Heart left ventricle (tissue), 16 donors: ENCODE measurements around the gene SERPINB13. TPM values are rescaled to one million over a fixed set of nuclear protein-coding genes. Genes with fewer than 3 reads are reported as not detected.

Source experiments
- ATAC-seq, 4 donors: fragments of 200-7000 bp; cut with Tn5 transposase; one replicate each; pipeline ENCODE4 v1.9.1; 2020 to 2022; ENCODE audit warnings: moderate library complexity in 4 of 4, mild to moderate bottlenecking in 3 of 4, moderate number of reproducible peaks in 1 of 4
- DNase-seq, 5 donors: peaks; one replicate each; pipeline ENCODE4 v3.0.0-alpha.2; 2020
- H3K27ac ChIP-seq, 12 donors: fragments of 200-600 bp; sonication (generic) in 4 of 12; one replicate each; pipeline versions ENCODE4 v1.5.0 to v1.8.0; 2016 to 2022; ENCODE audit warnings: mild to moderate bottlenecking in 2 of 12
- H3K27me3 ChIP-seq, 9 donors: fragments of 200-600 bp; sonication (generic) in 2 of 9; one replicate each; pipeline versions ENCODE4 v1.5.1 to v1.8.0; 2016 to 2022; ENCODE audit warnings: mild to moderate bottlenecking in 3 of 9
- H3K36me3 ChIP-seq, 9 donors: fragments of 200-600 bp; sonication (generic) in 2 of 9; one replicate each; pipeline versions ENCODE4 v1.5.0 to v1.8.0; 2018 to 2022; ENCODE audit warnings: mild to moderate bottlenecking in 2 of 9
- H3K4me1 ChIP-seq, 12 donors: fragments of 200-600 bp; sonication (generic) in 4 of 12; one replicate each; pipeline versions ENCODE4 v1.5.0 to v1.8.0; 2016 to 2022; ENCODE audit warnings: mild to moderate bottlenecking in 3 of 12
- H3K4me3 ChIP-seq, 12 donors: fragments of 200-600 bp; sonication (generic) in 4 of 12; one replicate each; pipeline versions ENCODE4 v1.5.0 to v1.8.0; 2017 to 2022; ENCODE audit warnings: mild to moderate bottlenecking in 9 of 12, moderate library complexity in 4 of 12
- H3K9me3 ChIP-seq, 12 donors: fragments of 200-600 bp; sonication (generic) in 4 of 12; one replicate each; pipeline versions ENCODE4 v1.5.0 to v1.8.0; 2016 to 2022; ENCODE audit warnings: mild to moderate bottlenecking in 1 of 12
- POLR2A ChIP-seq, 2 donors: fragments of 450-650 bp; IDR thresholded peaks; one replicate each; pipeline ENCODE4 v1.6.1; 2017; ENCODE audit warnings: antibody characterized with exemption in 2 of 2, mild to moderate bottlenecking in 2 of 2, moderate library complexity in 2 of 2
- WGBS, 4 donors: extraction: QIAGEN DNeasy Blood & Tissue Kit in 2 of 4; methylation state at CpG; one replicate each; pipeline versions ENCODE4 v1.1.5 to v1.1.7; 2013 to 2018; 5-methylcytosine and 5-hydroxymethylcytosine counted together
- intact Hi-C, 10 donors: fragments of 100-400 bp; cut with DNase I; formaldehyde crosslinking; loops; one replicate each; pipeline versions ENCODE4 v1.11.1 to v1.14.2; 2022
- long read RNA-seq, 3 donors: library from polyadenylated mRNA; unstranded; transcript quantifications; one replicate each; pipeline ENCODE4 v2.0.0, GENCODE V29; 2020 to 2021
- polyA plus RNA-seq, 2 donors: library from polyadenylated mRNA; stranded (reverse); fragments of 200-250 nt; gene quantifications; one replicate each; pipeline ENCODE4 v1.2.3, GENCODE V29; 2013
- total RNA-seq, 9 donors: library from RNA; depleted of rRNA in 2 of 9; stranded (reverse); fragments of >200 nt in 2 of 9; fragmentation: NEBNext Ultra II Directional in 3 of 9; extraction: Animal tissue kit (Norgen Biotek cat#: 25700) in 3 of 9; gene quantifications; one replicate each; pipeline versions ENCODE4 v1.1.0 to v1.2.4, GENCODE V29; 2016 to 2023
- TF ChIP-seq, protein P1 (sequence below), 12 donors: fragments of 200-600 bp; sonication (generic) in 4 of 12; IDR thresholded peaks; one replicate each; pipeline versions ENCODE4 v1.5.0 to v1.8.0; 2018 to 2022; ENCODE audit warnings: antibody characterized with exemption in 12 of 12, mild to moderate bottlenecking in 5 of 12
- donor health status: ischemic (EF 13 %, LVEDD 7.1; RV severe dilation, severe dysfunction).
- donor health status: healthy with polysubstance abuse.
- donor health status: DM: no; HTN: yes; CAD: no.
- donor health status: DM: no; HTN: no; CAD: no.
- donor health status: ischemic (EF 25% LVEDD 6.9; RV normal size, moderate dysfunction).
- donor health status: ischemic (EF 25% LVEDD 5.7; RV mildly dilated, moderate dysfunction).
- donor health status: healthy.
- donor health status: DM: yes; HTN: yes; CAD: no.
- donor health status: ischemic (EF 35%, LVEDD 5.7; RV mildly dilated, moderate dysfunction).
- donor health status: nonischemic (EF 11% LVEDD 7.7; RV severe dilation, severe dysfunction).
- donor health status: DM: yes; HTN: yes; CAD: no.
- donor health status: PGD.
- donor health status: ischemic (EF 29% LVEDD 5.4; RV normal size, mild dysfunction).
- donor health status: nonischemic (EF 23%, LVEDD 6.1; RV moderate dilation, normal function).

Gene SERPINB13, protein sequence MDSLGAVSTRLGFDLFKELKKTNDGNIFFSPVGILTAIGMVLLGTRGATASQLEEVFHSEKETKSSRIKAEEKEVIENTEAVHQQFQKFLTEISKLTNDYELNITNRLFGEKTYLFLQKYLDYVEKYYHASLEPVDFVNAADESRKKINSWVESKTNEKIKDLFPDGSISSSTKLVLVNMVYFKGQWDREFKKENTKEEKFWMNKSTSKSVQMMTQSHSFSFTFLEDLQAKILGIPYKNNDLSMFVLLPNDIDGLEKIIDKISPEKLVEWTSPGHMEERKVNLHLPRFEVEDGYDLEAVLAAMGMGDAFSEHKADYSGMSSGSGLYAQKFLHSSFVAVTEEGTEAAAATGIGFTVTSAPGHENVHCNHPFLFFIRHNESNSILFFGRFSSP
- total RNA-seq: not detected
- polyA plus RNA-seq: not detected
- long read RNA-seq, donor 1: 0 reads
- long read RNA-seq, donor 2: 0 reads
- long read RNA-seq, donor 3: 0 reads

DNA sequence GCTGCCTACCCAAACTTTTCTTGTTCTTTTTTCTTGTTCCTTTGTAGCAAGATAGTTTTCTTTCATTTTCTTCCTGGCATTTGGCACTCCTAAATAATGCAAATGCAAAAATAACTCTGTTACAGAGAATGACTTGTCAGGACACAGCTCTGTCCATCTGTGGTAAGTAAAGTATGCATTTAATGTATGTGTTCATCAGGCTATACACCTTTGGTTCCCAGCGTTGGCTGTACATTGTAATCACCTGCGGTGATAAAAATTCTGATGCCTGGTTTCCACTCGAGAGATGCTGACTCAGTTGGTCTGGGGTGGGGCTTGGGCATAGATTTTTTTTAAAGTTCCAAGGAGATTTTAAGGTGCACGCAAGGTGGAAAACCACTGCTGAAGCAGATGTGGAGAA is at the start of gene SERPINB13:
SERPINB13 (plus strand) TSS at position 378 of the 400 bp plus-strand sequence. CDS start 1,325 bp downstream, outside the sequence.
- Histone ChIP-seq H3K9me3 (no peaks in the 10 kb centered on the region), H3K27me3 (no peaks in the 10 kb centered on the region), H3K4me3 (no peak within 1 kb of the TSS), H3K27ac (no peak within 1 kb of the TSS), H3K4me1 (peaks cover 0 to 5% (median 0%) of the 10 kb centered on the region in 12 donors), H3K36me3 (no peaks in the 10 kb centered on the region)
- DNase-seq (no peak), ATAC-seq (no peak)
- intact Hi-C loops: loop anchor here in 1 of 10 donors (10.0 kb wide), 1 partner anchor 58 kb away; the partner anchor contains the start of gene SERPINB4
- WGBS, 4 donors: 82 to 95% (median 89%) methylated on average over 4 of the region's 4 CpGs
- no peak for TF ChIP-seq POLR2A (IDR thresholded peaks at IDR 0.05)
- TF ChIP-seq, protein P1, sequence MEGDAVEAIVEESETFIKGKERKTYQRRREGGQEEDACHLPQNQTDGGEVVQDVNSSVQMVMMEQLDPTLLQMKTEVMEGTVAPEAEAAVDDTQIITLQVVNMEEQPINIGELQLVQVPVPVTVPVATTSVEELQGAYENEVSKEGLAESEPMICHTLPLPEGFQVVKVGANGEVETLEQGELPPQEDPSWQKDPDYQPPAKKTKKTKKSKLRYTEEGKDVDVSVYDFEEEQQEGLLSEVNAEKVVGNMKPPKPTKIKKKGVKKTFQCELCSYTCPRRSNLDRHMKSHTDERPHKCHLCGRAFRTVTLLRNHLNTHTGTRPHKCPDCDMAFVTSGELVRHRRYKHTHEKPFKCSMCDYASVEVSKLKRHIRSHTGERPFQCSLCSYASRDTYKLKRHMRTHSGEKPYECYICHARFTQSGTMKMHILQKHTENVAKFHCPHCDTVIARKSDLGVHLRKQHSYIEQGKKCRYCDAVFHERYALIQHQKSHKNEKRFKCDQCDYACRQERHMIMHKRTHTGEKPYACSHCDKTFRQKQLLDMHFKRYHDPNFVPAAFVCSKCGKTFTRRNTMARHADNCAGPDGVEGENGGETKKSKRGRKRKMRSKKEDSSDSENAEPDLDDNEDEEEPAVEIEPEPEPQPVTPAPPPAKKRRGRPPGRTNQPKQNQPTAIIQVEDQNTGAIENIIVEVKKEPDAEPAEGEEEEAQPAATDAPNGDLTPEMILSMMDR (IDR thresholded peaks at IDR 0.05): no peak

DNA sequence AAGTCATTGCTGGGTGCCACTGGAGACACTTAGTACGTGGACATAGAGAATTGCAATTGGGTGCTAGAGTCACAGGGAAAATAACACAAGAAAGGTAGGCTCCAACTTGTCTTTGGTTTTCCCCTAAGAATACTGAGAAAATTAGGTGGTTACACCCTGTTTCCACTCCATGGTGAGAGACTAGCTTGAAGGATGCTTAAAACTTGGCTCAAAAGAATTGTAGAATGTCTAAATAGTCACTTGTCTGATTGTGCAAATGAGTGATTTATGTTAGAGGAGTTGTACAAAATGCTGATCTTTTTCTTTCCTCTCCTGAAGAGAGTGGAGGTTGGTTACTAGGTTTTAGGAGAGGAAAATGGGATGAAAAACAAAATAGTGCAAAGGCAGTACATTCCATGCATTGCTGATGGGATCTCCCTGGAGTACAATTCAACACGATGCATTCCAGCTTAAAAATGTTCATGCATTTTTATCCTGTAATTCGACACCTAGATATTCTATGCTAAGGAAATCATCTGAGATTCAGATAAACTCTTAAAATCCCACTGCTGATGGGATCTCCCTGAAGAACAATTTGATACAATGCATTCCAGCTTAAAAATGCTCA is 47.1 kb upstream of the SERPINB13 start:
- intact Hi-C loops: loop anchor here in 1 of 10 donors (5.0 kb wide), 1 partner anchor 117 kb away; no protein-coding TSS in a partner anchor
- no peak overlapping the region for H3K27ac ChIP-seq
- no peak for DNase-seq
- TF ChIP-seq, protein P1 (IDR thresholded peaks at IDR 0.05): no peak
- no peak for TF ChIP-seq POLR2A (IDR thresholded peaks at IDR 0.05)
- no peak overlapping the region for H3K4me3 ChIP-seq
- no peaks in the 10 kb centered on the region for H3K36me3 ChIP-seq
- WGBS, 4 donors: 47 to 58% (median 54%) methylated on average over 3 of the region's 3 CpGs
- peaks cover 0 to 3% (median 0%) of the 10 kb centered on the region in 12 donors for H3K9me3 ChIP-seq
- no peaks in the 10 kb centered on the region for H3K27me3 ChIP-seq
- no peaks in the 10 kb centered on the region for H3K4me1 ChIP-seq
- no peak for ATAC-seq

DNA sequence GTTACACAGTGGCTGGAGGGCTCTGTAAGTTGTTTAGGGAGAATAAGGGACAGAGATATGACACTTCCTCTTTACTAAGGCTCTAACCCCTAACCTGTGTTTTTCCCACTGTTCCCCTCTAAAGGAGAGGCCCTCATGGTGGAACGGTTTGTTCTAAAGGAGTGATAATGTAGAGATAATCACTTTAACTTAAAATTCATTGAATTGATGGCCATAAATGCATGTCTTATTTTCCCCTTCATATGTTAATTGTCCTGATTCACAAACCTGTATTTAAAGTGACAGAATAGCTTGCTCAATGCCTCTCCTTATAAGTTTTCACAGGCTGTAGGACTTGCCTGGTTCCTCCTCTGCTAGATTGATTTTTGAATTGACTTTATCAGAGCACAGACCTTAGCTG is 45.1 kb upstream of the SERPINB13 start, which contains the start of gene SERPINB12:
SERPINB12 (plus strand) TSS at position 301 of the 400 bp plus-strand sequence. CDS start 13,791 bp downstream, outside the sequence.
- no peak for TF ChIP-seq POLR2A (IDR thresholded peaks at IDR 0.05)
- TF ChIP-seq, protein P1 (IDR thresholded peaks at IDR 0.05): no peak
- Histone ChIP-seq H3K4me1 (no peaks in the 10 kb centered on the region), H3K36me3 (no peaks in the 10 kb centered on the region), H3K4me3 (no peak within 1 kb of the TSS), H3K9me3 (peaks cover 0 to 2% (median 0%) of the 10 kb centered on the region in 12 donors), H3K27me3 (no peaks in the 10 kb centered on the region), H3K27ac (no peak within 1 kb of the TSS)
- ATAC-seq (no peak), DNase-seq (no peak)
- intact Hi-C loops: no loop called here
- 46 to 61% (median 53%) methylated on average over 1 of the region's 1 CpG for WGBS, 4 donors

DNA sequence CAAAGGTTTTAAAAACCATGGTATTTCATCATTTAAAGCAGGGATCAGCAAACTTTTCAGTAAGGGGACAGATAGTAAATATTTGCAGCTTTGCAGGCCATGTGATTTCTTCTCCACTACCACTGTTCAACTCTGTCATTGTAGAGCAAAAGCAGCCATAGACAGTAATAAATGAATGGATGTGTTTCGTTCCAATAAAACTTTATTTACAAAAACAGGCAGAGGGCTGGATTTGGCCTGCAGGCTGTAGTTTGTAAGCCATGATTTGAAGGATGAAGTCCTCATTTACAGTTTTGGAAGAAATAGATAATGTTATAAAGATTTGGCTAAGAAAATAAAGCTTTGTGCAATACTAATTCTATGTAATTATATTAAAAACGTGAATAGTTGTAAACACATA is 43.1 kb upstream of the SERPINB13 start:
- H3K27ac ChIP-seq: no peak overlapping the region
- no peaks in the 10 kb centered on the region for H3K4me1 ChIP-seq
- H3K36me3 ChIP-seq: no peaks in the 10 kb centered on the region
- intact Hi-C loops: no loop called here
- no peak for TF ChIP-seq POLR2A (IDR thresholded peaks at IDR 0.05)
- TF ChIP-seq, protein P1 (IDR thresholded peaks at IDR 0.05): no peak
- WGBS, 4 donors: 90 to 96% (median 91%) methylated on average over 2 of the region's 2 CpGs
- no peak overlapping the region for H3K4me3 ChIP-seq
- H3K27me3 ChIP-seq: no peaks in the 10 kb centered on the region
- no peaks in the 10 kb centered on the region for H3K9me3 ChIP-seq
- no peak for DNase-seq
- no peak for ATAC-seq
